Stimulated activated CD4-positive, alpha-beta T cell treated with anti-CD3 and anti-CD28 coated beads, Interleukin-2, amount 100 ng/mL, for 24 hours (primary cell): ENCODE results near the gene CYP1B1.
"Not testable (repeated sequence)": the region's sequence is repeated elsewhere in the genome, so short reads cannot be mapped to it uniquely, and the experiment has no call there.

Source experiments
- DNase-seq, 2 donors: peaks; one replicate each; pipeline ENCODE4 v3.0.0-alpha.2; 2020

The CYP1B1 gene

GRCh38 chr2:38098421-38099098 lies 22.6 kb upstream of the CYP1B1 start:
- no peak for DNase-seq

- no peak for DNase-seq
Measured at GRCh38 chr2:38097988-38098385, 22.0 kb upstream of the CYP1B1 start.

GRCh38 chr2:38097258-38097987 lies 21.5 kb upstream of the CYP1B1 start:
- DNase-seq, result no peak

GRCh38 chr2:38095996-38096861 lies 20.3 kb upstream of the CYP1B1 start:
- no peak for DNase-seq

GRCh38 chr2:38095079-38095995 lies 19.4 kb upstream of the CYP1B1 start:
- no peak for DNase-seq

GRCh38 chr2:38093527-38094165 lies 17.7 kb upstream of the CYP1B1 start:
- DNase-seq, result no peak

- DNase-seq, result no peak
Measured at GRCh38 chr2:38092196-38092902, 16.4 kb upstream of the CYP1B1 start.

- no peak for DNase-seq
Measured at GRCh38 chr2:38091760-38092159, 15.8 kb upstream of the CYP1B1 start.

- DNase-seq, result no peak
Measured at GRCh38 chr2:38090928-38091327, 15.0 kb upstream of the CYP1B1 start.

- not testable (repeated sequence) for DNase-seq
Measured at GRCh38 chr2:38090212-38090611, 14.3 kb upstream of the CYP1B1 start.

- DNase-seq, result not testable (repeated sequence)
Measured at GRCh38 chr2:38085998-38086698, 10.2 kb upstream of the CYP1B1 start.

GRCh38 chr2:38084556-38084955 lies 8.6 kb upstream of the CYP1B1 start:
- DNase-seq, result not testable (repeated sequence)

- not testable (repeated sequence) for DNase-seq
Measured at GRCh38 chr2:38082727-38083126, 6.8 kb upstream of the CYP1B1 start.

- no peak for DNase-seq
Measured at GRCh38 chr2:38080346-38080745, 4.4 kb upstream of the CYP1B1 start.

GRCh38 chr2:38079116-38080052 lies 3.4 kb upstream of the CYP1B1 start:
- DNase-seq, result no peak

GRCh38 chr2:38077431-38077769 lies 1.4 kb upstream of the CYP1B1 start:
- DNase-seq, result no peak

- DNase-seq, result peak; percentile 77 to 86
Measured at GRCh38 chr2:38076710-38077430, 919 bp upstream of the CYP1B1 start.

GRCh38 chr2:38076152-38076709 lies 280 bp upstream of the CYP1B1 start:
- DNase-seq, result peak; percentile 55 to 73
